SK-N-SH (cell line): ENCODE data around the gene ZDHHC8. TPM values are rescaled to one million over a fixed set of nuclear protein-coding genes. Genes with fewer than 3 reads are reported as not detected.

Experiments
- CTCF ChIA-PET: fragments of 300-600, 350-600 bp; formaldehyde crosslinking; extraction: SDS; loops from one replicate; lab custom pipeline; 2021; lab: Yijun Ruan, JAX
- POLR2A ChIA-PET: fragments of 350-600 bp; sonication (Branson Sonifier 250); formaldehyde crosslinking; extraction: SDS; loops from one replicate; lab custom pipeline; 2020; ENCODE audit warnings: antibody characterized with exemption, inconsistent platforms; lab: Yijun Ruan, JAX
- DNase-seq: peaks from one replicate; pipeline ENCODE4 v3.0.0; 2012
- H2AFZ ChIP-seq: fragments of 200-600 bp; sonication (generic); 2 replicates; pipeline ENCODE4 v1.8.1; 2016; ENCODE audit warnings: antibody characterized with exemption, mild to moderate bottlenecking, low read depth
- H3F3A ChIP-seq: fragments of 200-600 bp; sonication (generic); replicated peaks from 2 replicates; pipeline ENCODE3; 2016; ENCODE audit warnings: antibody characterized with exemption, mild to moderate bottlenecking; ENCODE audit not compliant: insufficient read depth
- H3K27ac ChIP-seq, 2 experiments: fragments of 200-500 bp in 1 of 2; fragments of 200-600 bp in 1 of 2; sonication (Bioruptor generic) in 1 of 2; sonication (generic), shearing (Covaris generic) in 1 of 2; 2 replicates each; pipeline versions ENCODE4 v1.5.1 to v1.6.1; 2014 to 2016; ENCODE audit warnings: low read depth in 2 of 2, inconsistent platforms in 1 of 2, low read length in 1 of 2, mild to moderate bottlenecking in 1 of 2, mixed read lengths in 1 of 2
- H3K27me3 ChIP-seq: fragments of 200-600 bp; sonication (generic), shearing (Covaris generic); 2 replicates; pipeline ENCODE4 v1.6.1; 2016; ENCODE audit warnings: mixed run types; ENCODE audit not compliant: insufficient read depth
- H3K36me3 ChIP-seq, 2 experiments: fragments of 200-500 bp in 1 of 2; fragments of 200-600 bp in 1 of 2; sonication (Bioruptor generic) in 1 of 2; sonication (generic) in 1 of 2; replicated peaks in 1 of 2; 2 replicates each; pipeline versions ENCODE3 to v1.5.1; 2014 to 2016; ENCODE audit warnings: low read length in 1 of 2, mild to moderate bottlenecking in 1 of 2; ENCODE audit not compliant: insufficient read depth in 2 of 2, control insufficient read depth in 1 of 2
- H3K4me1 ChIP-seq, 2 experiments: fragments of 200-500 bp in 1 of 2; fragments of 200-600 bp in 1 of 2; sonication (Bioruptor generic) in 1 of 2; sonication (generic), shearing (Covaris generic) in 1 of 2; 2 replicates each; pipeline versions ENCODE4 v1.5.1 to v1.6.1; 2014 to 2016; ENCODE audit warnings: low read depth in 1 of 2, low read length in 1 of 2, mixed run types in 1 of 2; ENCODE audit not compliant: insufficient read depth in 2 of 2, control insufficient read depth in 1 of 2
- H3K4me2 ChIP-seq: fragments of 200-600 bp; sonication (generic), shearing (Covaris generic); 2 replicates; pipeline ENCODE4 v1.6.1; 2017; ENCODE audit warnings: mixed run types
- H3K4me3 ChIP-seq, 2 experiments: fragments of 200-500 bp in 1 of 2; fragments of 200-600 bp in 1 of 2; sonication (Bioruptor generic) in 1 of 2; sonication (generic), shearing (Covaris generic) in 1 of 2; 2 replicates each; pipeline versions ENCODE4 v1.5.1 to v1.8.1; 2014 to 2016; ENCODE audit warnings: low read depth in 2 of 2, inconsistent platforms in 1 of 2, low read length in 1 of 2, mild to moderate bottlenecking in 1 of 2, mixed read lengths in 1 of 2, moderate library complexity in 1 of 2
- H3K79me2 ChIP-seq: fragments of 200-600 bp; sonication (generic); 2 replicates; pipeline ENCODE4 v1.8.1; 2017; ENCODE audit warnings: mild to moderate bottlenecking; ENCODE audit not compliant: insufficient read depth
- H3K9ac ChIP-seq: fragments of 200-600 bp; sonication (generic); 2 replicates; pipeline ENCODE4 v1.6.1; 2017; ENCODE audit warnings: mixed run types
- H3K9me2 ChIP-seq: fragments of 200-600 bp; sonication (generic); 2 replicates; pipeline ENCODE4 v1.6.1; 2017; ENCODE audit warnings: mixed run types
- H3K9me3 ChIP-seq: fragments of 200-600 bp; sonication (generic); 2 replicates; pipeline ENCODE4 v1.6.1; 2017; ENCODE audit warnings: mixed run types, mild to moderate bottlenecking, moderate library complexity
- H4K20me1 ChIP-seq: fragments of 200-600 bp; sonication (generic); 2 replicates; pipeline ENCODE4 v1.6.1; 2017; ENCODE audit warnings: mild to moderate bottlenecking, mixed run types; ENCODE audit not compliant: insufficient read depth
- ELF1 ChIP-seq: IDR thresholded peaks from 2 replicates; pipeline ENCODE4 v1.4.0; 2012
- EZH2phosphoT487 ChIP-seq: fragments of 200-600 bp; sonication (generic); IDR thresholded peaks from 2 replicates; pipeline ENCODE4 v1.6.1; 2017; ENCODE audit warnings: low read depth, mixed run types, mild to moderate bottlenecking, antibody characterized with exemption, moderate library complexity, borderline replicate concordance
- IRF3 ChIP-seq: fragments of 150-350 bp; IDR thresholded peaks from 2 replicates; pipeline ENCODE4 v1.6.1; 2016; ENCODE audit warnings: mild to moderate bottlenecking, low read depth, low read length
- JUND ChIP-seq: IDR thresholded peaks from 2 replicates; pipeline ENCODE4 v1.4.0; 2012
- NRF1 ChIP-seq: IDR thresholded peaks from 2 replicates; pipeline ENCODE4 v1.6.1; 2012; ENCODE audit warnings: low read depth, mild to moderate bottlenecking, low read length
- POLR2AphosphoS5 ChIP-seq: IDR thresholded peaks from 2 replicates; pipeline ENCODE4 v1.6.1; 2012; ENCODE audit warnings: low read depth, low read length
- SIN3A ChIP-seq: IDR thresholded peaks from 2 replicates; pipeline ENCODE4 v1.6.1; 2012; ENCODE audit warnings: low read depth, mild to moderate bottlenecking, low read length, moderate library complexity, borderline replicate concordance
- SMC3 ChIP-seq: IDR thresholded peaks from 2 replicates; pipeline ENCODE4 v1.6.1; 2012; ENCODE audit warnings: low read depth, low read length, improper control_type of control experiment
- TAF1 ChIP-seq: IDR thresholded peaks from 2 replicates; pipeline ENCODE4 v1.6.1; 2012; ENCODE audit warnings: low read depth, mild to moderate bottlenecking, low read length, moderate library complexity, borderline replicate concordance
- TCF12 ChIP-seq: IDR thresholded peaks from 2 replicates; pipeline ENCODE4 v1.4.0; 2012
- USF1 ChIP-seq: IDR thresholded peaks from 2 replicates; pipeline ENCODE4 v1.4.0; 2012; ENCODE audit warnings: low read depth, borderline replicate concordance
- YY1 ChIP-seq: IDR thresholded peaks from 2 replicates; pipeline ENCODE4 v1.4.0; 2012; ENCODE audit warnings: low read depth, mild to moderate bottlenecking
- ZBTB33 ChIP-seq: IDR thresholded peaks from 2 replicates; pipeline ENCODE4 v1.4.0; 2012; ENCODE audit warnings: low read depth, borderline replicate concordance
- WGBS: methylation state at CpG from one replicate; pipeline ENCODE4 v1.1.6; 2017; ENCODE audit warnings: low lambda C conversion rate; 5-methylcytosine and 5-hydroxymethylcytosine counted together
- polyA plus RNA-seq, 3 experiments: library from polyadenylated mRNA; depleted of rRNA; stranded (reverse); fragments of >200 nt; gene quantifications; 2 replicates each; pipeline ENCODE4 v1.2.3, GENCODE V29; 2012

The ZDHHC8 gene
- polyA plus RNA-seq, 1 of the 3 experiments (the other 2 are of a cell fraction): 65.3 TPM

- Histone ChIP-seq H3K9me3 (no peaks in the 10 kb centered on the region), H4K20me1 (peaks cover 67% of the 10 kb centered on the region), H3K9ac (no peak overlapping the region), H3K4me1 (peaks cover 7 to 27% of the 10 kb centered on the region in 2 experiments; a peak in 1 of 4 replicates), H3F3A (peaks cover 6% of the 10 kb centered on the region), H3K27ac (no peak overlapping the region), H3K79me2 (peaks cover 87% of the 10 kb centered on the region), H3K36me3 (peaks cover 37 to 43% of the 10 kb centered on the region in 2 experiments), H3K27me3 (no peaks in the 10 kb centered on the region), H3K4me3 (no peak overlapping the region), H3K9me2 (no peaks in the 10 kb centered on the region), H3K4me2 (no peak overlapping the region), H2AFZ (no peak overlapping the region)
- no peak for DNase-seq
- POLR2A ChIA-PET: no interaction called here
- 83% methylated on average over 10 of the region's 10 CpGs for WGBS
- no peak for TF ChIP-seq USF1
- TF ChIP-seq ZBTB33: no peak
- no peak for TF ChIP-seq NRF1
- no peak for TF ChIP-seq YY1
- TF ChIP-seq JUND: no peak
- TF ChIP-seq ELF1: no peak
- no peak for TF ChIP-seq TAF1
- TF ChIP-seq POLR2AphosphoS5: no peak
- TF ChIP-seq SIN3A: no peak
- no peak for TF ChIP-seq EZH2phosphoT487
- no peak for TF ChIP-seq TCF12
- TF ChIP-seq IRF3: no peak
- no peak for TF ChIP-seq SMC3
- CTCF ChIA-PET: interaction anchor here (0.6 to 2.2 kb wide), 13 partner anchors 9 to 120 kb away, joined by 3 to 10 read pairs (median 3); partner anchors contain the start of gene TRMT2A
Measured at GRCh38 chr22:20083891-20084546, 47.6 kb upstream of the ZDHHC8 start.
